Glomerular visceral epithelial cell (primary cell): Measurements from ENCODE around the gene CAB39L.
A peak's percentile ranks its signal among the peaks of the same experiment; 100 is the strongest.
"Not testable (repeated sequence)": the region's sequence is repeated elsewhere in the genome, so short reads cannot be mapped to it uniquely, and the experiment has no call there.

Experiments
- DNase-seq: peaks from one replicate; pipeline ENCODE4 v3.0.0-alpha.2; 2016; ENCODE audit errors: extremely low spot score

CAB39L gene

GRCh38 chr13:49347650-49348385 lies 96.0 kb downstream of the CAB39L start:
- no peak for DNase-seq

- no peak for DNase-seq
These were observed 97.4 kb downstream of the CAB39L start for GRCh38 chr13:49346460-49346859.

- DNase-seq = no peak
These were observed 100.1 kb downstream of the CAB39L start for GRCh38 chr13:49343731-49344130.

- no peak for DNase-seq
These were observed 100.6 kb downstream of the CAB39L start for GRCh38 chr13:49343255-49343654.

GRCh38 chr13:49342454-49342853 lies 101.4 kb downstream of the CAB39L start:
- no peak for DNase-seq

GRCh38 chr13:49341941-49342340 lies 101.9 kb downstream of the CAB39L start:
- no peak for DNase-seq

- no peak for DNase-seq
These were observed 102.3 kb downstream of the CAB39L start for GRCh38 chr13:49341517-49341916.

- no peak for DNase-seq
These were observed 103.7 kb downstream of the CAB39L start for GRCh38 chr13:49340161-49340560.

GRCh38 chr13:49336655-49337054 lies 107.2 kb downstream of the CAB39L start:
- DNase-seq = no peak

GRCh38 chr13:49330546-49330864 lies 113.4 kb downstream of the CAB39L start:
- no peak for DNase-seq

- no peak for DNase-seq
These were observed 113.9 kb downstream of the CAB39L start for GRCh38 chr13:49329831-49330545.

- DNase-seq = not testable (repeated sequence)
These were observed 116.7 kb downstream of the CAB39L start for GRCh38 chr13:49327145-49327544.

GRCh38 chr13:49326222-49326917 lies 117.5 kb downstream of the CAB39L start:
- DNase-seq = no peak

GRCh38 chr13:49323344-49323743 lies 120.5 kb downstream of the CAB39L start:
- no peak for DNase-seq

- no peak for DNase-seq
These were observed 121.2 kb downstream of the CAB39L start for GRCh38 chr13:49322702-49323101.

GRCh38 chr13:49320975-49321374 lies 122.9 kb downstream of the CAB39L start:
- no peak for DNase-seq

- DNase-seq = no peak
These were observed 123.9 kb downstream of the CAB39L start for GRCh38 chr13:49319951-49320350.

GRCh38 chr13:49319551-49319950 lies 124.3 kb downstream of the CAB39L start:
- DNase-seq = no peak

- DNase-seq = no peak
These were observed 127.9 kb downstream of the CAB39L start for GRCh38 chr13:49315756-49316482.

- DNase-seq = peak; percentile 17
These were observed 128.8 kb downstream of the CAB39L start for GRCh38 chr13:49315036-49315565.

- DNase-seq = peak; percentile 32
These were observed 129.5 kb downstream of the CAB39L start for GRCh38 chr13:49314344-49314882.

- no peak for DNase-seq
These were observed 132.0 kb downstream of the CAB39L start for GRCh38 chr13:49311816-49312215.
